Parathyroid adenoma (tissue), 2 donors: Measurements from ENCODE around the gene ELMOD2.

ENCODE experiments used
- H2AFZ ChIP-seq: fragments of 300-600 bp; sonication (generic); one replicate; pipeline ENCODE4 v1.7.0; 2017; ENCODE audit warnings: antibody characterized with exemption, mild to moderate bottlenecking
- H3K27ac ChIP-seq: fragments of 300-600 bp; sonication (generic); one replicate; pipeline ENCODE4 v1.7.0; 2017
- H3K27me3 ChIP-seq: fragments of 300-600 bp; sonication (generic); one replicate; pipeline ENCODE4 v1.7.0; 2017; ENCODE audit warnings: low read length; ENCODE audit not compliant: control insufficient read depth, insufficient read depth
- H3K36me3 ChIP-seq: fragments of 300-600 bp; sonication (generic); one replicate; pipeline ENCODE4 v1.7.0; 2017; ENCODE audit warnings: low read length; ENCODE audit not compliant: control insufficient read depth, insufficient read depth
- H3K4me1 ChIP-seq: fragments of 300-600 bp; sonication (generic); one replicate; pipeline ENCODE4 v1.7.0; 2017; ENCODE audit warnings: control low read depth
- H3K4me2 ChIP-seq: fragments of 300-600 bp; sonication (generic); one replicate; pipeline ENCODE4 v1.7.0; 2017; ENCODE audit warnings: low read length
- H3K4me3 ChIP-seq: fragments of 300-600 bp; sonication (generic); one replicate; pipeline ENCODE4 v1.7.0; 2017; ENCODE audit warnings: low read depth, low read length
- H3K79me2 ChIP-seq: fragments of 300-600 bp; sonication (generic); one replicate; pipeline ENCODE4 v1.7.0; 2017; ENCODE audit warnings: control low read depth
- H3K9ac ChIP-seq: fragments of 300-600 bp; sonication (generic); one replicate; pipeline ENCODE4 v1.7.0; 2017; ENCODE audit warnings: mild to moderate bottlenecking
- H3K9me3 ChIP-seq: fragments of 300-600 bp; sonication (generic); one replicate; pipeline ENCODE4 v1.7.0; 2017; ENCODE audit warnings: low read length; ENCODE audit not compliant: control insufficient read depth
- TF ChIP-seq, protein P1 (sequence below): fragments of 300-600 bp; sonication (generic); IDR thresholded peaks from one replicate; pipeline ENCODE4 v1.7.0; 2017; ENCODE audit warnings: antibody characterized with exemption, mild to moderate bottlenecking
- donor health status: primary hyperparathyroidism.

Gene ELMOD2

DNA sequence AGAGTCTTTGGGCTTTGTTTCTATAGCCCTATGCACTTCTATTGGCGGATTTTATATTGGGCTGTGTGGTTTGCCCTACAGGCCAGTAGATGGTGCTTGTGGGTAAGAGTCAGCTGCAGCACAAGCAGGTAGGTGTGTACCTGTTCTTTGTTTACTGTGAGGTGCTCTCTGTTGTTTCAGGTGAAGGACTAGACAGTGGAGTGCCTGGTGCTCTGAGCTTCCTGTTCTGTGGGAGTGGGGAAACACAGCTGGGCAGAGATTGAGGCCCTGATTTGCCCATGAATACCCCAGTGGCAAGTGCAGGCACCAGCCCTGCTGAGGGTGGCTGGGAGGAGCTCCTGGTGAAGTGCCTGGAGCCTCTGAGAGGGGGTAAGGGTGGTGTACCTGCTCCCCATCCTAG lies 71.1 kb downstream of the ELMOD2 start:
- H3K36me3 ChIP-seq = no peaks in the 10 kb centered on the region
- no peak overlapping the region for H3K4me3 ChIP-seq
- no peaks in the 10 kb centered on the region for H3K27me3 ChIP-seq
- TF ChIP-seq, protein P1, sequence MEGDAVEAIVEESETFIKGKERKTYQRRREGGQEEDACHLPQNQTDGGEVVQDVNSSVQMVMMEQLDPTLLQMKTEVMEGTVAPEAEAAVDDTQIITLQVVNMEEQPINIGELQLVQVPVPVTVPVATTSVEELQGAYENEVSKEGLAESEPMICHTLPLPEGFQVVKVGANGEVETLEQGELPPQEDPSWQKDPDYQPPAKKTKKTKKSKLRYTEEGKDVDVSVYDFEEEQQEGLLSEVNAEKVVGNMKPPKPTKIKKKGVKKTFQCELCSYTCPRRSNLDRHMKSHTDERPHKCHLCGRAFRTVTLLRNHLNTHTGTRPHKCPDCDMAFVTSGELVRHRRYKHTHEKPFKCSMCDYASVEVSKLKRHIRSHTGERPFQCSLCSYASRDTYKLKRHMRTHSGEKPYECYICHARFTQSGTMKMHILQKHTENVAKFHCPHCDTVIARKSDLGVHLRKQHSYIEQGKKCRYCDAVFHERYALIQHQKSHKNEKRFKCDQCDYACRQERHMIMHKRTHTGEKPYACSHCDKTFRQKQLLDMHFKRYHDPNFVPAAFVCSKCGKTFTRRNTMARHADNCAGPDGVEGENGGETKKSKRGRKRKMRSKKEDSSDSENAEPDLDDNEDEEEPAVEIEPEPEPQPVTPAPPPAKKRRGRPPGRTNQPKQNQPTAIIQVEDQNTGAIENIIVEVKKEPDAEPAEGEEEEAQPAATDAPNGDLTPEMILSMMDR = peak; percentile 43
- no peaks in the 10 kb centered on the region for H3K9me3 ChIP-seq
- no peaks in the 10 kb centered on the region for H3K4me1 ChIP-seq
- no peak overlapping the region for H2AFZ ChIP-seq
- H3K27ac ChIP-seq = no peak overlapping the region
- no peak overlapping the region for H3K4me2 ChIP-seq
- H3K9ac ChIP-seq = no peak overlapping the region
- no peaks in the 10 kb centered on the region for H3K79me2 ChIP-seq

DNA sequence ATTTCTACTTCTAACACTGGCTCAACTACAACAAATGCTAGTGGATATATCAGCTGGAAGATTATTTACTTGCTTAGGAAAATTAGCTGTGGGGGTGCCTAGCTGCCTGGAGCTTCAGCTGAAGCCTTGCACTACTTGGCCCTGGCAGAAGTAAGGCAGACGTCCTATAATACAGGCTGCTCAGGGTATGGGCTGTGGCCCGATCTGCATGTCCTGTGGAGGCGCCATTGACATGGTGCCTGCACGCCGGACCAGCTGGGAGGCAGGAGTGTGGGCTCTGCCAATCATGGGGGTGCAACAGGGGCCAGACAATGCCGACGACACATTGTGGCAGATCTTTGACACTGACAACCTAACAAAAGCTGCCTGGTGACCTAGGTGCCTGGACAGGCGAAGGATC lies 76.4 kb downstream of the ELMOD2 start:
- TF ChIP-seq, protein P1 = no peak
- no peaks in the 10 kb centered on the region for H3K9me3 ChIP-seq
- no peaks in the 10 kb centered on the region for H3K27me3 ChIP-seq
- H2AFZ ChIP-seq = no peak overlapping the region
- no peak overlapping the region for H3K4me2 ChIP-seq
- no peaks in the 10 kb centered on the region for H3K79me2 ChIP-seq
- no peaks in the 10 kb centered on the region for H3K36me3 ChIP-seq
- no peaks in the 10 kb centered on the region for H3K4me1 ChIP-seq
- H3K4me3 ChIP-seq = no peak overlapping the region
- no peak overlapping the region for H3K9ac ChIP-seq
- H3K27ac ChIP-seq = no peak overlapping the region

DNA sequence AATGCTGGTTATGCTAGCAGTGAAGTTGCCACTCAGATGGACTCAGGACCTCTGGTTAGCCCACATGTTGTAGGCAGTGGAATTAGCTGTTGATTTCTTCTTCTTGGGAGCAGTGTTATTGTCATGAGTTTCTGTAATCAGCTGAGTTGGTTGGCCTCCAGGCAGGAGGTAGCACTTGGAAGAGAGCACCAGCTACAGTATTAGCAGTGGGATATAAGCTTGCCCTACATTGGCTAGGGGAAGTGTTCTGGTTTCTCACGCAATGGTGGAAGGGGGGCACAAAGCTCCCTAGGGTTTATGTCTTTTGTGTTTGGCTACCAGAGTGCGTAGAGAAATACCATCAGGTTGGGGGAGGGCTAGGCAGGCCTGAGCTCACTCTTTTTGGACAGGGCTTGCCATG lies 78.7 kb downstream of the ELMOD2 start:
- H2AFZ ChIP-seq = no peak overlapping the region
- no peaks in the 10 kb centered on the region for H3K36me3 ChIP-seq
- no peak overlapping the region for H3K4me2 ChIP-seq
- no peaks in the 10 kb centered on the region for H3K27me3 ChIP-seq
- no peaks in the 10 kb centered on the region for H3K79me2 ChIP-seq
- no peak overlapping the region for H3K4me3 ChIP-seq
- H3K27ac ChIP-seq = no peak overlapping the region
- no peaks in the 10 kb centered on the region for H3K4me1 ChIP-seq
- TF ChIP-seq, protein P1 = no peak
- no peak overlapping the region for H3K9ac ChIP-seq
- no peaks in the 10 kb centered on the region for H3K9me3 ChIP-seq

DNA sequence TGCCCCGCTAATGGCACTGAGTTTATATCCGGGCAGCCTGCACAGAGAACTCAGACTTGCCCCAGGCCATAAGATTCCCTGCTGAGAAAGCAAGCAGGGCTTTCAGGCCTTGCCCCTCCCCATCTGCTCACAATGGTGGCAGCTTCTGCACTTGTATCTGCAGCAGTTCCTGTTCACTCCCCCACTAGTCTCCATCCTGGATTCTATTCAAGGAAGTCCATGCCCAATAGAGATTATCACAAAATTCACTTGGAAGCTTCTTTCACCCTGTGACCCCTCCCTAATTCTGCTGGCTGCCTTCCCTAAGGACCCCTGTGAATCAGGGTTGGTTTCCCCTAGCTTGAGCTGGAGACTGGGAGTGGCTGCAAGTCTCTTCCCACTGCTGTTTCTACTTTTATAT lies 79.3 kb downstream of the ELMOD2 start:
- Histone ChIP-seq H3K9me3 (no peaks in the 10 kb centered on the region), H3K27ac (no peak overlapping the region), H3K36me3 (no peaks in the 10 kb centered on the region), H2AFZ (no peak overlapping the region), H3K27me3 (no peaks in the 10 kb centered on the region), H3K4me3 (no peak overlapping the region), H3K4me1 (no peaks in the 10 kb centered on the region), H3K4me2 (no peak overlapping the region), H3K79me2 (no peaks in the 10 kb centered on the region), H3K9ac (no peak overlapping the region)
- TF ChIP-seq, protein P1 = no peak
